ENCODE results near the gene SPHK2.
"Not testable (repeated sequence)": the region's sequence is repeated elsewhere in the genome, so short reads cannot be mapped to it uniquely, and the experiment has no call there.

Gene SPHK2

GRCh38 chr19:48637449-48637947, 18.2 kb downstream of the SPHK2 start:
- peak; percentile 99 to 100 for DNase-seq (ENCODE audit: low read depth in 2 of 2)

GRCh38 chr19:48637948-48638830, 18.9 kb downstream of the SPHK2 start:
- DNase-seq (ENCODE audit: low read depth in 2 of 2) = peak; percentile 55 to 75

GRCh38 chr19:48638831-48639381, 19.6 kb downstream of the SPHK2 start:
- no peak for DNase-seq (ENCODE audit: low read depth in 2 of 2)

GRCh38 chr19:48639483-48640375, 20.4 kb downstream of the SPHK2 start:
- no peak for DNase-seq (ENCODE audit: low read depth in 2 of 2)

GRCh38 chr19:48641850-48642249, 22.5 kb downstream of the SPHK2 start:
- no peak for DNase-seq (ENCODE audit: low read depth in 2 of 2)

GRCh38 chr19:48642862-48643261, 23.6 kb downstream of the SPHK2 start:
- DNase-seq (ENCODE audit: low read depth in 2 of 2) = no peak

- no peak for DNase-seq (ENCODE audit: low read depth in 2 of 2)
These were observed 25.0 kb downstream of the SPHK2 start for GRCh38 chr19:48644355-48644754.

- DNase-seq (ENCODE audit: low read depth in 2 of 2) = peak; percentile 48 to 60
These were observed 25.7 kb downstream of the SPHK2 start for GRCh38 chr19:48644839-48645619.

GRCh38 chr19:48645620-48646000, 26.3 kb downstream of the SPHK2 start:
- no peak for DNase-seq (ENCODE audit: low read depth in 2 of 2)

GRCh38 chr19:48646001-48646721, 26.9 kb downstream of the SPHK2 start, which contains the start of gene CA11:
Gene CA11, minus strand, starts transcription at chr19:48646187. Its CDS starts 555 bp downstream, at chr19:48645632.
- DNase-seq (ENCODE audit: low read depth in 2 of 2) = peak; percentile 80 to 83

- DNase-seq (ENCODE audit: low read depth in 2 of 2) = no peak
These were observed 27.5 kb downstream of the SPHK2 start for GRCh38 chr19:48646722-48647216.

GRCh38 chr19:48648134-48648533, 28.8 kb downstream of the SPHK2 start:
- DNase-seq (ENCODE audit: low read depth in 2 of 2) = no peak

GRCh38 chr19:48650974-48651682, 31.8 kb downstream of the SPHK2 start:
- DNase-seq (ENCODE audit: low read depth in 2 of 2) = no peak

- no peak for DNase-seq (ENCODE audit: low read depth in 2 of 2)
These were observed 32.4 kb downstream of the SPHK2 start for GRCh38 chr19:48651683-48652048.

GRCh38 chr19:48654299-48655059, 35.2 kb downstream of the SPHK2 start:
- DNase-seq (ENCODE audit: low read depth in 2 of 2) = no peak

- DNase-seq (ENCODE audit: low read depth in 2 of 2) = no peak
These were observed 37.7 kb downstream of the SPHK2 start for GRCh38 chr19:48656840-48657474.

- DNase-seq (ENCODE audit: low read depth in 2 of 2) = not testable (repeated sequence)
These were observed 38.5 kb downstream of the SPHK2 start for GRCh38 chr19:48657828-48658227.

- DNase-seq (ENCODE audit: low read depth in 2 of 2) = no peak
These were observed 39.2 kb downstream of the SPHK2 start for GRCh38 chr19:48658483-48658882.
